Fibroblast of skin of abdomen (primary cell): ENCODE data around the gene SLF2.

Experiments
- DNase-seq: peaks from one replicate; pipeline ENCODE4 v3.0.0-alpha.2; 2013

Gene SLF2

DNA sequence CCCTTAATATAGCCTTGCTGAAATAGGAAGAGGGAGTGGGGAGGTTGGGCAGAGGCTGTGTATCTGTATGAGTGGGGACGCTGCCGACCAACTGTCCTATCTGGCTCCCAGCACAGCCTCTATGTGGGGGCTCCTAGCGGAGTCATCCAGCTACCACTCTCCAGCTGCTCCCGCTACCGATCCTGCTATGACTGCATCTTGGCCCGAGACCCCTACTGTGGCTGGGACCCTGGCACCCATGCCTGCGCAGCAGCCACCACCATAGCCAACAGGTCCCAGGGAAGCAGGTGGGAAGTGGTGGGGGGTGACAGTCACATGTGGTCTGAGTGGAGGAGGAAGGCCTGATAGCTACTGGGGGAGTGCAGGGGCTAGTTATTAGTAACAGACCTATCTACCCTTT, 67.9 kb downstream of the SLF2 start:
- no peak for DNase-seq

DNA sequence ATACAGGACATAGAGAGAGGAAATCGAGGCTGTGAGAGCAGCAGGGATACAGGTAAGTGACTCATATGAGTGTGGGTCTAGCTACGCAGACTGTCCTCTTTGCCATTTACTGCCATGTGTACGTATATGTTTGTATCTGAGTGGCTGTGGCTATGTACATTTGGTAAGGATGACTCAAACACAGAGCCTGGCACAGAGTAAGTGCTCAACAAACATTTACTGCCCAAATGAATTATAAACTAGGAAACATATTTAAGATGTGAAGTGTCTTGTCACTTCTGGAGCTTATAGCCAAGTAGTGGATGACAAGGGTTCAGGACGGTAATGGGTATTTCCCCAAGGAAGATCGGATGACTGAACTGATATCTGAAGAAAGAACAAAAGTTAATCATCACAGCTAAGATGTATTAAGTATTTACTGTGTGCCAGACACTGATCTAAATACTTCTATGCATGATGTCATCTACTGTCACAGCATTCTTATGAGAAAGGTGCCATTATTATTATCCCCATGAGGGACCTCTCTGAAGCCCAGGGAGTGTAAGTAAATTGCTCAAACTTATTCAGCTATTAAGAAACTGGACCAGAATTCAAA, 68.5 kb downstream of the SLF2 start:
- no peak for DNase-seq

DNA sequence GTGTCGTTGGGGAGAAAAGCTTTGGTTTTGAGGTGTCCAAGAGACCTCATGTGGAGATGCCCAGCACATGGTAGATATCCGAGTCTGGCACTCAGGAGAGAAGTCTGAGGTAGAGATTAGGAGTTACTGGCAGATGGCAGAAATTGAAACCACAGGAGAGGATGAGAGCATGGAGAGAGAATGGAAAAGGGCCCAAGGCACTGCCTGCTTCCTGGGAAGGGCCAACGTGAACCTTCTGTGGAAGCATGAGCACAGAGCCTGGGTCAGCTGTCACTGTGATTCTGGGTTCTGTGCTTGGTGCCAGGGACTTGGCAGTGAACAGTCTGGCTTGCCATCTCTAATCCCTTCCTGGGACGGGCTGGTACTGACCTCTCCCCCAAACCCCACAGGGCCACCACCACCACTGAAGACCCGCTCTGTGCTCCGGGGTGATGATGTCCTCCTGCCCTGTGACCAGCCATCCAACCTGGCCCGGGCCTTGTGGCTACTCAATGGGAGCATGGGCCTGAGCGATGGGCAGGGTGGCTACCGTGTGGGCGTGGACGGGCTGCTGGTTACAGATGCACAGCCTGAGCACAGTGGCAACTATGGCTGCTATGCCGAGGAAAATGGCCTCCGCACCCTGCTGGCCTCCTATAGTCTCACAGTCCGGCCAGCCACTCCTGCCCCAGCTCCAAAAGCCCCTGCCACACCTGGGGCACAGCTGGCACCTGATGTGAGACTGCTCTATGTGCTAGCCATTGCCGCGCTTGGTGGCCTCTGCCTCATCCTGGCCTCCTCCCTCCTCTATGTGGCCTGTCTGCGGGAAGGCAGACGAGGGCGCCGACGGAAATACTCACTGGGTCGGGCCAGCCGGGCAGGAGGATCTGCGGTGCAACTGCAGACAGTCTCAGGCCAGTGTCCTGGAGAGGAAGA, 70.4 kb downstream of the SLF2 start:
- DNase-seq = no peak

DNA sequence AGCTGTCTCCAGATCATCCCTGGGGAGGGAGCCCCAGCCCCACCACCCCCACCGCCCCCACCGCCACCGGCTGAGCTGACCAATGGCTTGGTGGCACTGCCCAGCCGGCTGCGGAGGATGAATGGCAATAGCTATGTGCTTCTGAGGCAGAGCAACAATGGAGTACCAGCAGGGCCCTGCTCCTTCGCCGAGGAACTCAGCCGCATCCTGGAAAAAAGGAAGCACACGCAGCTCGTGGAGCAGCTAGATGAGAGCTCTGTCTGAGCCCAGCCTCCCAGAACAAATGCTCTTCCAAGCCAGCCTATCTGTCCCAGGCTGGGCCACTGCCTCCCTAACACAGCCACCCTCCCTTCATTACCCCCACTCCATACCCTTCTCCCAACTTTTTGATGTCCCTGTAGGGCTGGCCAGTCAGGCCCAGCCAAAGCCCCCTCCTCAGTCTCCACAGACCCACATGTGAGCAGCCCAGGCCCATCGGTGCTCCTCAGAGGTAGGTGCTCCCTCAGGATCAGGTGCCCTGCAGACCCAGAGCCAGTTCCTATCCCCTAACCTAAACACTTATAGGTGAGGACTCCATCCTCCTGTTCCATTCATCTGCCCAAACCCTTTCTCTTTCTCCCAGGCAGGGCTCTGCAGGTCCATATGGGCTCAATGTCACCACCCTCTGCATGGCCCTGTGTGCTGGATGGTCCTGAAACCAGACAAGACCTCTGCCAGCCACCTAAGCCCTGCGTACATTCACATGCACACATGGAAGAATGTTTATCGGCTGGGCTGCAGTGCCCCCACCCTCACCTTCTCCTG, 71.3 kb downstream of the SLF2 start:
- no peak for DNase-seq

DNA sequence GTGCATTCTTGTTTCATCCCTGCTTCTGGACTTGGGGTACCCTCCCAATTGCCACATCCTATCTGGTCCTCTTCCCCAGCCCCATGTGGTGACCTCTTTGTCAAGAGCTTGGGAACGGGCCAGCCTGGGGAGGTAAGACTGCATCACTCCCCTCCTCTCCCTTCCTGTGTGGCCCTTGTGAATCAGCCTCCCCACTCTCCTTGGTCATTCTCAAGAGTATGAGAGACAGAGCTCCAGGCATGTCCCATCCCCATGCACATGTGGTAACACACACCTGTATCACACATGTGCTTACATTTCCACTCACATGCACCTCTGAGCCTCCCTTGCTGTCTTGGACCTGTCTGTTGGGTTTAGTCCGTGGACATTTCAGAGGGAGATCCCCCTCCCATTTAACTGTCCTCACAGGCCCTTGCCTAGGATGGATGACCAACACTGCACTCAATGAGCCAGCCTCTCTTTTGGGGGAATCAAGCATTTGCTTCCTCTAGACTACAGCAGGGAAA, 72.0 kb downstream of the SLF2 start:
- no peak for DNase-seq

DNA sequence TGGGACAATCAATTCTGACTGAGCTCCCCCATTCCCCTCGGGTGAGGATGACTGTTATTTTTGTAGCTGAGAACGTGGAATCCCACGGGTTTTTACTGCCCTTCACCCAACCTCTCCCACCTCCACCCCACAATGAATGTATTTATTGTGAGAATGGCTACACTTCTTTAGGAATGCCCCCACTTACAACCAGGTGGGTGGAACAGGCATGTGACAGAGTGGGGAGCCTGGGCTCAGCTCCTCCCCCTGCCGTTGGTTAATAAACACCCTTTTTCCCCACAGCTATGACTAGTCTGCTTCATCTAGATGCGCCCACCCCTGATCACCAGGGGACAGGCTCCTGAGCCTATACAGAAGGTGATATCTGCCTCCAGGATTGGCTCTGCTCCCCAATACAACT, 72.6 kb downstream of the SLF2 start:
- no peak for DNase-seq

DNA sequence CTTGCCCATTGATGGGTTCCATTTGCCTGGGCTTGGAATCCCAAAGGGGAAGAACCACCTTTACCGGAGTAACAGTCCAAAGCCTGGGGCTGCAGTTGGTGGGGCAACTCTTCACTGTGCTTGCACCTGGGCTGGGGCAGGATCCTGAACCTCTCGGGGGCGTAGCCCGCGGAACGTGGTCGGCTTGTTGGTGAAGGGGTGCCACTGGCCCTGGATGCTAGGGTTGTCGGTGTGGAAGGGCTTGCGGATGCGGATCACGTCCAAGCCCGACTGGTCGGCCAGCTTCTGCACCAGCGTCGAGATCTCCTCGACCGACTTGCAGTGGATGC, 73.8 kb downstream of the SLF2 start:
- no peak for DNase-seq

DNA sequence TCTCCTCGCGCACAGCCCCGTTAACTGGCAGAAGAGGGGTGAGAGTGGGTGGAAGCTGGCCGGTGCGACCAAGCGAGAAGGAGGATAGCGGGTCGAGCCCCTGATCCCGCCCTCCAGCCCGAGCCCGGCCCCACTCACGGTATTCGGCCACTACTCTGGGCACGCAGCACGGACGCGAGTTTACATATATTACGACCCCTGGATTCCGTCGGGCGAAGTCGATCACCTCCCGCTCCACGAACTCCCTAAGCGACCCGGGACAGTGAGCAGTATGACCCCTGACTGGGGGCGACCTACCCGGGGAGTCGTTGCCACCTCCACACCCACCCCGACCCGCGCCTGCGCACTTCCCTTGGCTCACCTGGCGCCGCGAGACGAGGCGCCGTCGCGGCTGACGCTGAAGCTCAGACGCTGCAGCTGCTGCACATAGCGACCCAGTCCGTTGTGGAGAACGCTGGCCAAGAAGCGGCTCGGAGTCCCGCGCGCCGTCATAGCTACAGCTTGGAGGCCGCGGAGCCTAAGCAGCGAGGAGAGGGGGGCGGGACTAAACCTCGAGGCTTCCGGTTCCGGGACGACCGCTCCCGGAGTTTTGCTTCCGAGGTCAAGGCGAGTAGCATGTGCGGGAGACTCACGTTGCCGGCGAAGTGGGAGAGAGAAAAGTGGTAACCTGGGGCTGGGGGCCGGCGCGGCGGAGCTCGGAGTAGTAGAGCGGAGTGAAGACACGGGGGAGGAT, 74.4 kb downstream of the SLF2 start, which contains the start of the genes MRPL43 and TWNK:
TSS of gene MRPL43 (minus strand) at position 546 of the 733 bp plus-strand sequence. CDS start at position 492, 54 bp downstream.
TSS of gene TWNK (plus strand) at position 592 of the 733 bp plus-strand sequence. CDS start 668 bp downstream, outside the sequence.
- peak; percentile 70 for DNase-seq

DNA sequence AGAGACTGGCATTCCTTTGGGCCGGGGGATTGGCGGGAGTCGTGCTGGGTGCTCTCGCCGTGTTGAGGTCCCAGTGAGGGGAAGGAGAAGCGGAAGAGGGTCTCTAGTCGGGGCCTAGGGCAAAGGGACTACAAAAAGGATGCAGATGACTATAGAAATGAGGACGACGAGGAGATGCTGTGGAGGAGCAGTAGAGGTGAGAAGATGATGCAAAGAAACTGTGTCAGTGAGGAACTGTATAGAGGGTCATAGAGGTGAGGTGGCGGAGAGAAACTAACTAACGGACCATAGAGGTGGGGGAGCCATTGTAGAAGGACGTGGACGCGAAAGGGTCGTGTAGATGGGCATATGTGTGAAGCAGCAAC, 74.9 kb downstream of the SLF2 start:
- no peak for DNase-seq

DNA sequence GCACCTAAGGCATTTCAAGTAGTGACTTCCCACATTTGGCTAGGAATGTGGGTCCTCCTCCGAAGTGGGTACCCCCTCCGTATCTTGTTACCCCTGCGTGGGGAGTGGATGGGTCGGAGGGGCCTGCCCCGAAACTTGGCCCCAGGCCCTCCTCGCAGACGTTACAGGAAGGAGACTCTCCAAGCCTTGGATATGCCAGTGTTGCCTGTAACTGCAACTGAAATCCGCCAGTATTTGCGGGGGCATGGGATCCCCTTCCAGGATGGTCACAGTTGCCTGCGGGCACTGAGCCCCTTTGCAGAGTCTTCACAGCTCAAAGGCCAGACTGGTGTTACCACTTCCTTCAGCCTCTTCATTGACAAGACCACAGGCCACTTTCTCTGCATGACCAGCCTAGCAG, 75.4 kb downstream of the SLF2 start:
- no peak for DNase-seq

DNA sequence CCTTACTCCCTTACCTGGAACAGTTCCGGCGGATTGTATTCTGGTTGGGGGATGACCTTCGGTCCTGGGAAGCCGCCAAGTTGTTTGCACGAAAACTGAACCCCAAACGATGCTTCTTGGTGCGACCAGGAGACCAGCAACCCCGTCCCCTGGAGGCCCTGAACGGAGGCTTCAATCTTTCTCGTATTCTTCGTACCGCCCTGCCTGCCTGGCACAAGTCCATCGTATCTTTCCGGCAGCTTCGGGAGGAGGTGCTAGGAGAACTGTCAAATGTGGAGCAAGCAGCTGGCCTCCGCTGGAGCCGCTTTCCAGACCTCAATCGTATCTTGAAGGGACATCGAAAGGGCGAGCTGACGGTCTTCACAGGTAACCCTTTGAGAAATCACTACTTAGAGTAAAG, 76.3 kb downstream of the SLF2 start:
- DNase-seq = no peak

DNA sequence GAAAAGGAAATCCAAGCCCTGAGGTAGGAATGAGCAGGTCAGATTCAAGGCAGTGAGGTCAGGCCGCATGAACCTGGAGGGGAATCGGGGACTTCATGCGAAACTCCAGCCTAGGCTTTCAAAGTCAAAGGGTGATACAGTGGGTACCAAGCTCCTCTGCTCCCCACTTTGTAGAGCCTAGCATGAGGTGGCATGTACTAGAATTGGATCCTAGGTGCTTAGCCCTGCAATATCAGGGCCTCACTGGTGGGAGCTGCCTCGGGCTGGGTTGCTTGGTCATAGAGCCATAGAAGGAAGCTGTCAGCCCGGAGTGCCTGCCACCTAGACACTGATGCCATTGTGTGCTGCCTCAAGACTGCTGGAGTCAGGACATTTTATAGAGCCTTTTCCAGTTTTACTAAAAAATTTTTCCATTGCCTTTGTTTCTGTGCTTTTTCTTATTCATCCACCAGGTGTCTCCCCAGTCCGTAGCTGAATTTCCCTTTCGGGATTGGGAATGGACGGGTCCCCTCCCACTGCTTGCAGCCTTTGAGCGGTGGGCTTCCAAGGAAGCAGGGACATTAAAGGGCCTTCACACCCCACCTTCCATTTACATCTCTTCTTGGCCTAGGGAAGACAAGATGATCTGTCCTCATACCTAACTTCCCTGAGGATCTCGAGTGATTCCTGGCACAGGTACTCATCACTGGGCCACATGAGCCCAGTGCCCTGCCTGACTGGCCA, 81.4 kb downstream of the SLF2 start:
- DNase-seq = peak; percentile 47

DNA sequence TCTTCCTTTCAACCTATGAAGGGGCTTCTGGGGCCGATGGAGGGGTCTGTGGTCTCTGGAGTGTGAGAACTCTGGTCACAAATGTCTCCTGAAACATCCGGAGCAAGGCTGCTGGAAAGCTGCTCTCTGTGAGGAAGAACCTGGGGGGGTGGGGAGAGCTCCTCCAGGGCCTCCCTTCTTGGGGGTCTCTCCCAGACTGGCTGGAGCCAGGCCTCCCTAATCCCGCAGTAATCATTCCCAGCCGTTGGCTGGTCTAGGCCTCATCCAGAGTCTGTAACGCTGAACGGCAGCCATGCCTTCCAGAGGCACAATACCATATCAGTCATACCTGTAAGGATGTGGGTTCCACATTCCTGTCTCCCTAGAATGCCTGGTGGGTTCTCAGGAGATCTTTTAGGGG, 82.4 kb downstream of the SLF2 start:
- DNase-seq = peak; percentile 52

DNA sequence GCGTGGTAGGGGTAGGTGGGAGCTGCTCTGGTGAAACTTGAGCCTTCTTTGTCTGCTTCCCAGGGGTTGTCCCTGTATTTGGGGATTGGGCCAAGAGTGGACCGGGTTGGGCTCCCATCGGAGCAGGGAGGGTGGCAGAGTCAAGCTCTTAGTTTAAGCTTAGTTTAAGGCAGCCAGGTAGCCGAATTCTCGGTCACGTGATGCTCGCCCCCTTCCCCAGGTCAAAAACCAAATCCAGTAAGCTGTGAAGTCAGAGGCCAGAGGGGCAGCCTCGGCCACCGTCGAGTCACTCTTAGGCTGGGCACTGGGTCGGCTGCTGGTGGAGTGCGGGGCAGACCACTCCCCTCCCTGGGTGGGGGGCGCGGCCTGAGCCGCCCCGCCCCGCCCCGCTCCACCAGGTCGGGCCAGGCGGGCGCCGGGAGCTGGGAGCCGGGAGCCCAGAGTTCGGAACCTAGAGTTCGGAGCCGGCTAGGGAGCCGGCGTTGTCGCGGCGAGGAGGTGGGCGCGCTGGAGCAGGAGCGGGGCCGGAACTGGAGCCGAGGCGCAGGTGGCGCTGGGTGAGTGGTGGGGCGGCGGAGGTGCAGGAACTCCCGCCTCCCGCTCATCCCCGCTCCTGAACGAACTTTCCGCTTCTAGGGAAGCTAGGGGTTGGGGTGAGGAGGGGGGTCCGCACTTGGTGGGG, 84.1 kb downstream of the SLF2 start:
- DNase-seq = no peak

DNA sequence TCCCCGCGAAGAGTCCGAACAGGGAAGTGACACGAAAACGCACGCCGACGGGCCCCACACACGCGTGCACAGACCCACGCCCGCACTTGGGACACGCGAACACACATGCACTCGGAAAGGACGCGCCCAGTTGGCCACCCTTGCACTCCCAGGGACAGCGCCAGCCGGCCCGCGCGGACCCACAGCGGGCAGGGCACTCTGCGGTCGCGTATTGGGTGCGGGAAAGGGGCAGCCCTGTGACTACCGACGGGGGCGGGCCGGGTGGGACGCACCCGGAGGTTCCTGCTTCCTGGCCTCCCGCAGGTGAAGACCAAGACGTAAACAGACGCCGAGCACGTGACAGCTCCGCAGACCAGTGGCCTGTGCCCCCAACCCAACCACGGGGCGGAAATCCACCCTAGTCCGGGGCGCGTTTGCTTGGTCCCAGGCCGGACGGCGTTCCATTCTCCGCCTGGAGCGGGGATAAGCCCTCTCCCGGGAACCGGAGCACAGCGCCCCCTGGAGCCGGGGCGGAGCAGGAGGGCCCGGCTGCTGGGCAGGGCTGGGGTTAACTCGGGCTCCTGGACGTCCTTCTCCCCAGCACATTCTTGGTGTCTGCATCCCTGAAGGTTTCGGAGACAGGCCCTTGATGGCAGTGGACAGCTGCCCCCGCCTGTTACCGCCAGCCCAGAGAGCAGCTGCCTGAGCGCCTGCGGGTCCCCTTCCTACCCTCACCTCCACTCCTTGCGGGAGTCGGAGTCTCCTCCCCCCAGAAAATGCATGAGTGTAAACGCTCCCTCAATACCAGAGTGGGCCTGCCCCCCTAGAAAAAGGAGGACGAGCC, 84.8 kb downstream of the SLF2 start:
- DNase-seq = peak; percentile 68

DNA sequence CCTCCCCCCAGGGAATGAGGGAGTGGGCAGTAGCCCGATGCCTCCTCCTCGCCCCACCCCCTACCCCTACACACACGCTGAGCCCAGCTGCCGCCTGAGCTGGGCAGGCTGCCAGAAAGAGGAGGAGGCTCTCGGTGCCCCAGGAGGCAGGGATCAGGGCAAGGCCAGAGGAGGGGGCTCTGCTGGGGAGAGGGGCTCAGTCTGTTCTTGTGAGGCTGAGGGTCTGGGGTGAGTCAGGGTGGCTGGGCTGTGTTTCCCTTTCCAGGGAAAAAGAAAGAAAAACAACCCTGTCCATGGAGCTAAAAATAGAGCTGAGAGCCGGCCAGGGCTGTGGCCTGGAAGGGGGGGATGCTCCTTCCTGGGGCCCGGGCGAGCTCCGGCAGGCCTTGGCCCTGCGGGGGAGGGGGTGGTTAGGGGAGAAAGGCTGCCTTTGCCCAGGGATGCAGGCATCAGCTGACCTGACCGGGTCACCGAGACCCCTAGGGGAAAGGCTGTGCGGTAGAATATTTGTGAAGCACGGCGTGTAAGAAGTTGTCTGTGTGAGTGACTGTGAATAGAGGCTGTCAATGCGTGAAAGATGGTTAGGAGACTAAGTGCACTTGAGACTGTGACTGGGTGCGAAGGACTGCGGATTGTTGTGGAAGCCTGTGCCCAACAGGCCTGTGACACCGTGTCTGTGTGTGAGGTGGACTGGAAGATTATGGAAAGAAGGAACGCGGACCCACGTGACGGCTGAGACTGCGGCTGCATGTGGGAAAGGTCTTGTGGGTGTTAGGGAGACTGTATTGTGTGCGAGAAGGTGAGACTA, 85.6 kb downstream of the SLF2 start:
- DNase-seq = peak; percentile 82

DNA sequence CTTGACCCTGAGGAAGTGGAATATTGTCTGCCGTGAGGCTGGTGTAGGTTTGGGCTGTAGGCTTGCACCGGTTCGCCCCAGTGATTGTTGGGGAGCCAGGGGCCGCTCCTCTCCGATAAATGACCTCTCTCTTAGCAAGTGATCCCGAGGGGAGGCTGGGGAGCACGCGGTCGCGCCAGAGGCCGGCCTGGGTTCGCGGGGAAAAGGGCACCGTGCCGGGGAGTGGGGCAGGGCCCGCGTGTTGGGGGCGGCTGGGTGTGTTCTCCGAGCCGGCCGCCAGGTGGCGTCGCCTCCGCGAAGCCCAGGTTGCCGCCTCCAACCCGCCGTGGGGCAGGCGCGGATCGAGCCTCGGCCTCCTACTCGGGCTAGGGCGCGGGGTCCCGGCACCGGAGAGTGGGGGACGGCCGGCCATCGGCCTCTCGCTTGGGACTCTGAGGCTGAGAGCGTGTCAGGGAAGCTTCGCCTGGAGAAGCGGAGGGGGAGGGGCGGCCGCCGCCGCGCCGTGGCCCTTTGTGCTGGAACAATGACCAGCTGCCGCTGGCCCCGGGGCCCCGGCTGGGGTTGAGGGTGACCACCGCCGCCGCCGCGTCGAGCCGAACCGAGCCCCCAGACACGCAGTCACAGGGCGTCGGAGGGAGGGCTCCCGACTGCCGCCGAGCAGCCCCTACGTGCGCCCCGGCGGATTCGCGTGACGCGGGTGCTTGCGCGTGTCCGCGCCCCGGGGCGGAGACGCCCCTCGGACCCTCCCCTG, 86.4 kb downstream of the SLF2 start:
- DNase-seq = peak; percentile 74

DNA sequence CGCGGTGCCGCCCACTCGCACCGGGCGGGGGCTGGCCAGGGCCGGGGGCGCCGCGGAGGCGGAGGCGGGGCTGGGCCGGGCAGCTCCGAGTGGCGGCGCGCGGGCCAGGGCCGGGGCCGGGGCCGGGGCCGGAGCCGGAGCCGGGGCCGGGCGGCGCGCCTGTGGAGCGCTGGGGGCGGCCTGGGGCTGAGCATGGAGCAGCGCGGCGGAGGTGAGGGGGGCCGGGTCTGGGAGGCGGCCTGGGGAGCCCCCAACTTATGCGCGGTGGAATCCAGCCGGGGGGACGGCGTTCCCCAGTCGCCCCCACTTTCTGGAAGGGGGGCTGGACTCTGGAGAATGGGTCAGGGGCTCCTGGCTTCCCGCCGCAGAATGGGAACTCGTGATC, 87.0 kb downstream of the SLF2 start, which contains the start of gene LZTS2:
TSS of gene LZTS2 (plus strand) at position 67 of the 385 bp plus-strand sequence. CDS start 2,731 bp downstream, outside the sequence.
- DNase-seq = no peak
